Neuronal stem cell (in vitro differentiated cells): ENCODE measurements around the gene MYADML2.

Source experiments
- DNase-seq: peaks from one replicate; pipeline ENCODE4 v3.0.0-alpha.2; 2013; ENCODE audit warnings: low spot score
- H2AFZ ChIP-seq: one replicate; pipeline ENCODE4 v1.6.1; 2013; ENCODE audit warnings: mild to moderate bottlenecking, low read length, inconsistent platforms
- H2AK5ac ChIP-seq: 2 replicates; pipeline ENCODE4 v1.6.1; 2013; ENCODE audit warnings: low read depth, mild to moderate bottlenecking, inconsistent platforms, low read length, moderate library complexity, mixed read lengths
- H2BK120ac ChIP-seq: 2 replicates; pipeline ENCODE4 v1.6.1; 2013; ENCODE audit warnings: low read depth, mild to moderate bottlenecking, inconsistent platforms, low read length, moderate library complexity, mixed read lengths
- H2BK12ac ChIP-seq: one replicate; pipeline ENCODE4 v1.6.1; 2013; ENCODE audit warnings: low read length, inconsistent platforms
- H2BK15ac ChIP-seq: 2 replicates; pipeline ENCODE4 v1.6.1; 2013; ENCODE audit warnings: mild to moderate bottlenecking, low read length, inconsistent platforms, mixed read lengths
- H2BK5ac ChIP-seq: one replicate; pipeline ENCODE4 v1.6.1; 2013; ENCODE audit warnings: inconsistent platforms, mild to moderate bottlenecking, low read length, moderate library complexity
- H3K14ac ChIP-seq: one replicate; pipeline ENCODE4 v1.6.1; 2013; ENCODE audit warnings: low read length, inconsistent platforms
- H3K18ac ChIP-seq: 2 replicates; pipeline ENCODE4 v1.6.1; 2013; ENCODE audit warnings: low read length, inconsistent platforms
- H3K23ac ChIP-seq: 2 replicates; pipeline ENCODE4 v1.6.1; 2013; ENCODE audit warnings: low read depth, mild to moderate bottlenecking, mixed read lengths, low read length, inconsistent platforms; ENCODE audit not compliant: poor library complexity
- H3K27ac ChIP-seq: replicated peaks from 3 replicates; pipeline ENCODE4 v1.5.1; 2013; ENCODE audit warnings: low read length, inconsistent platforms
- H3K27me3 ChIP-seq, 3 experiments: 2 replicates each; pipeline ENCODE4 v1.6.1; 2013; ENCODE audit warnings: low read length in 3 of 3, mild to moderate bottlenecking in 2 of 3, inconsistent platforms in 1 of 3, low read depth in 1 of 3, mixed read lengths in 1 of 3, moderate library complexity in 1 of 3; ENCODE audit not compliant: control insufficient read depth in 3 of 3, insufficient read depth in 3 of 3
- H3K36me3 ChIP-seq, 2 donors: replicated peaks in 1 of 2; 2 replicates each; pipeline ENCODE4 v1.6.1; 2013; ENCODE audit warnings: low read length in 2 of 2; ENCODE audit not compliant: control insufficient read depth in 2 of 2, insufficient read depth in 2 of 2
- H3K4ac ChIP-seq: 2 replicates; pipeline ENCODE4 v1.6.1; 2013; ENCODE audit warnings: inconsistent platforms, mild to moderate bottlenecking, low read length, moderate library complexity
- H3K4me1 ChIP-seq, 2 donors: 1 replicate in 1 of 2; 2 replicates in 1 of 2; pipeline ENCODE4 v1.6.1; 2013; ENCODE audit warnings: low read length in 2 of 2, low read depth in 1 of 2; ENCODE audit not compliant: control insufficient read depth in 2 of 2, insufficient read depth in 1 of 2
- H3K4me2 ChIP-seq: one replicate; pipeline ENCODE4 v1.6.1; 2013; ENCODE audit warnings: mild to moderate bottlenecking, low read length, inconsistent platforms; ENCODE audit not compliant: insufficient read depth, poor library complexity, severe bottlenecking
- H3K4me3 ChIP-seq, 2 donors: 2 replicates each; pipeline ENCODE4 v1.5.1; 2013; ENCODE audit warnings: low read length in 2 of 2, mild to moderate bottlenecking in 2 of 2, inconsistent platforms in 1 of 2, moderate library complexity in 1 of 2
- H3K79me1 ChIP-seq: one replicate; pipeline ENCODE4 v1.6.1; 2013; ENCODE audit warnings: low read depth, mild to moderate bottlenecking, inconsistent platforms, low read length, moderate library complexity
- H3K9ac ChIP-seq: one replicate; pipeline ENCODE4 v1.6.1; 2013; ENCODE audit warnings: mild to moderate bottlenecking, low read depth, low read length, inconsistent platforms; ENCODE audit not compliant: poor library complexity
- H3K9me3 ChIP-seq, 2 donors: replicated peaks in 1 of 2; 2 replicates each; pipeline versions ENCODE3 to v1.6.1; 2013; ENCODE audit warnings: low read length in 2 of 2, mild to moderate bottlenecking in 2 of 2, inconsistent platforms in 1 of 2, low read depth in 1 of 2, mixed read lengths in 1 of 2, moderate library complexity in 1 of 2; ENCODE audit not compliant: control insufficient read depth in 2 of 2, insufficient read depth in 1 of 2
- H4K8ac ChIP-seq: one replicate; pipeline ENCODE4 v1.6.1; 2013; ENCODE audit warnings: low read depth, mild to moderate bottlenecking, inconsistent platforms, low read length, moderate library complexity
- H4K91ac ChIP-seq: one replicate; pipeline ENCODE4 v1.6.1; 2013; ENCODE audit warnings: low read length, low read depth, mild to moderate bottlenecking, inconsistent platforms; ENCODE audit not compliant: poor library complexity
- WGBS, 2 donors: extraction: QIAGEN DNeasy Blood & Tissue Kit; methylation state at CpG; one replicate each; pipeline ENCODE4 v1.1.7; 2013; ENCODE audit warnings: missing lambda C conversion rate in 2 of 2, mixed read lengths in 1 of 2; ENCODE audit not compliant: insufficient read length in 2 of 2, insufficient replicate concordance in 1 of 2; ENCODE audit errors: extremely low coverage in 2 of 2; 5-methylcytosine and 5-hydroxymethylcytosine counted together

MYADML2 gene

DNA sequence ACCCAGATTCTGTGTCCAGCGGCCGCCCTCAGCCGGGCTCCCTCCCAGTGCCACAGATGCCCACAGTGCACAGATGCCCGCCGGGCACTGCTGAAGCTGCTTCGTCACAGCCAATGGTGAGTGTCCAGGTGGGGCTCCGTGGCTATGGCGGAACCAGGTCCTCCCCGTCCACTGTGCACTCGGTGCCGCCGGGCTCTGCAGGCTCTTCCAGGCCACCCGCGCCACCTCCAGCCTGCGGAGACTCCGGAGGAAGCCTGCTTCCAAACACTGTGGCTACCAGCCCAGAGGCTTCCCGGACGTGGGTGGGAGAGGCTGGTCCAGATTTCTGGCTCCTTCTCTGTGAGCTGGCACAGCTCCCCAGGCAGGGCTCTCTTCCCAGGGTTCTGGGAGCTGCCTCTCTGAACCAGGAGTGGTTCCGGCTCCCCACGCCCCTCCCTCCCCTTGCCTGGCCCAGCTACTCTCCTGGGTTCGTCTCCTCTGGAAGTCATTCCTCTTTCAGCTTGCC, 7.1 kb downstream of the MYADML2 start:
- WGBS, 2 donors, result no CpG with 5 or more reads among the region's 21 CpGs

GRCh38 chr17:81939218-81939617, 7.8 kb downstream of the MYADML2 start:
- no CpG with 5 or more reads among the region's 15 CpGs for WGBS, 2 donors

More for the DNA sequence above, 7.1 kb downstream of the MYADML2 start:
- H3K4me2 ChIP-seq, result no peak overlapping the region
- peaks cover 9% of the 10 kb centered on the region for H3K79me1 ChIP-seq
- H3K9me3 ChIP-seq, result no peaks in the 10 kb centered on the region
- H2BK12ac ChIP-seq, result peak overlapping the region; percentile 84
- no peak overlapping the region for H3K4ac ChIP-seq
- peaks cover 18% of the 10 kb centered on the region in 2 donors for H3K4me1 ChIP-seq
- peak overlapping the region; percentile 84 for H2BK5ac ChIP-seq
- peak overlapping the region; percentile 87 for H2BK120ac ChIP-seq
- H3K27me3 ChIP-seq, result peaks cover 0 to 4% (median 2%) of the 10 kb centered on the region in 3 experiments
- H2AFZ ChIP-seq, result no peak overlapping the region
- H3K9ac ChIP-seq, result no peak overlapping the region
- H3K4me3 ChIP-seq, result no peak overlapping the region
- no peak for DNase-seq
- no peak overlapping the region for H3K27ac ChIP-seq
- H3K18ac ChIP-seq, result peak overlapping the region; percentile 13
- H2BK15ac ChIP-seq, result peak overlapping the region; percentile 100
- H3K14ac ChIP-seq, result peak overlapping the region; percentile 3
- no peak overlapping the region for H4K91ac ChIP-seq
- H3K23ac ChIP-seq, result no peak overlapping the region
- H2AK5ac ChIP-seq, result peak overlapping the region; percentile 98
- H4K8ac ChIP-seq, result peak overlapping the region; percentile 43
- H3K36me3 ChIP-seq, result peaks cover 3 to 8% of the 10 kb centered on the region in 2 donors

DNA sequence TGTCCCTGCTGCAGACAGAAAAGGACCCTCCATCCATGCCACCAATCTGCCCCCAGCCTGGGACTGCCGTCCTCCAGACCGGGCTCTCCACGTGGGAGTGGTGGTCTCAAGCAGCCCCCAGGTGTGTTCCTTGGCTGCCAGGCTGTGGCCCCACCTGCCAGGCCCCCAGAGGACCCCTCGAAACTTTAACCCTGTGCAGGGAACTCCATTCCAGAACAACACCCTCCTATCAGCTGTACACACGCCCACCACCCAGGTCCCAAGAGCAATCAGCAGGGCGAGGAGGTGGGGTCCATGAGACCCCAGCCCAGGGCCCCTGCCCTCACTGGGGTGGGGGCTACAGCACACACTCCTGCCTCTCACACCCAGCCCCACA, 11.3 kb downstream of the MYADML2 start:
- WGBS, 2 donors, result no CpG with 5 or more reads among the region's 6 CpGs
- Histone ChIP-seq H4K8ac (no peak overlapping the region), H3K27me3 (peaks cover 0 to 4% (median 2%) of the 10 kb centered on the region in 3 experiments), H2BK120ac (no peak overlapping the region), H3K14ac (no peak overlapping the region), H3K4me1 (peaks cover 5 to 6% of the 10 kb centered on the region in 2 donors), H4K91ac (no peak overlapping the region), H3K9me3 (no peaks in the 10 kb centered on the region), H2AK5ac (peak overlapping the region; percentile 42), H3K18ac (no peak overlapping the region), H3K27ac (no peak overlapping the region), H2BK12ac (no peak overlapping the region), H3K4me2 (peak overlapping the region; percentile 2), H2AFZ (no peak overlapping the region), H3K23ac (no peak overlapping the region), H2BK5ac (peak overlapping the region; percentile 32), H3K4me3 (peak overlapping the region in 1 of 2 donors; percentile 9), H3K79me1 (peaks cover 13% of the 10 kb centered on the region), H2BK15ac (peak overlapping the region; percentile 81), H3K9ac (no peak overlapping the region), H3K4ac (no peak overlapping the region), H3K36me3 (peaks cover 6 to 29% of the 10 kb centered on the region in 2 donors)
- DNase-seq, result no peak

More at GRCh38 chr17:81939218-81939617, 7.8 kb downstream of the MYADML2 start:
- Histone ChIP-seq H3K27me3 (peaks cover 0 to 4% (median 2%) of the 10 kb centered on the region in 3 experiments), H3K4me3 (no peak overlapping the region), H2BK5ac (peak overlapping the region; percentile 84), H3K14ac (no peak overlapping the region), H2BK120ac (peak overlapping the region; percentile 47), H3K27ac (no peak overlapping the region), H2BK12ac (peak overlapping the region; percentile 97), H3K4me1 (peaks cover 13 to 14% of the 10 kb centered on the region in 2 donors), H4K8ac (no peak overlapping the region), H3K36me3 (peaks cover 3 to 14% of the 10 kb centered on the region in 2 donors), H3K4me2 (no peak overlapping the region), H3K23ac (peak overlapping the region; percentile 80), H4K91ac (no peak overlapping the region), H3K18ac (peak overlapping the region; percentile 48), H2BK15ac (peak overlapping the region; percentile 100), H3K9ac (peak overlapping the region; percentile 70), H3K79me1 (peaks cover 13% of the 10 kb centered on the region), H2AFZ (peak overlapping the region; percentile 74), H3K4ac (peak overlapping the region; percentile 37), H3K9me3 (no peaks in the 10 kb centered on the region), H2AK5ac (peak overlapping the region; percentile 47)
- DNase-seq, result no peak

- DNase-seq, result no peak
- Histone ChIP-seq H2BK120ac (no peak overlapping the region), H3K9me3 (no peaks in the 10 kb centered on the region), H3K4me1 (peaks cover 5 to 6% of the 10 kb centered on the region in 2 donors), H3K4me3 (peak overlapping the region in 1 of 2 donors; percentile 13), H3K4ac (no peak overlapping the region), H3K4me2 (peak overlapping the region; percentile 2), H3K18ac (peak overlapping the region; percentile 13), H2AK5ac (peak overlapping the region; percentile 42), H4K91ac (no peak overlapping the region), H3K14ac (no peak overlapping the region), H2BK5ac (peak overlapping the region; percentile 44), H3K9ac (peak overlapping the region; percentile 55), H2BK15ac (peak overlapping the region; percentile 81), H2AFZ (no peak overlapping the region), H3K36me3 (peaks cover 6 to 29% of the 10 kb centered on the region in 2 donors), H3K27me3 (peaks cover 0 to 4% (median 0%) of the 10 kb centered on the region in 3 experiments), H3K27ac (no peak overlapping the region), H3K79me1 (peaks cover 13% of the 10 kb centered on the region), H4K8ac (no peak overlapping the region), H3K23ac (peak overlapping the region; percentile 92), H2BK12ac (no peak overlapping the region)
- no CpG with 5 or more reads among the region's 38 CpGs for WGBS, 2 donors
These were observed 12.0 kb downstream of the MYADML2 start for GRCh38 chr17:81934850-81935708.
